ENCODE data around the gene MGMT.

DNA sequence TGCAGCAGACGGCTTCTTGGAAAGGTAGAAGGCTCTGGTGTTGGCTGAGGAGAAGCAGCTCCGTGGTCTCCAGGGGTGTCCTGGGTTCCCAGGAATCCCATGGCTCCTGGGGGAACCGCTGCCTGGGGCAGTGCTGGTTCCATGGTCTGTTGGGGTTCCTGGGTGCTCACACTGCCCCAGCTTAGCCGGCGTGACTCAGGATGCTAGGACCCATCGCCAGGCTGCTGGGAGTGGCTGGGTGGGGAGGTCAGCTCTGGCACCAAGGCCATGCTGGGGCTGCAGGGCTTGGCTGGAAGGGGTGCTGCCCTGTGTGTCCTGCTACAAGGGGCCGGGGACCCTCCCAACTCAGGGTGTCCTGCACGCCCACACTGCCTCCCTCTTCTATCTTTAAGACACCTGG lies 9.4 kb downstream of the MGMT start:
- TF ChIP-seq, protein P1, sequence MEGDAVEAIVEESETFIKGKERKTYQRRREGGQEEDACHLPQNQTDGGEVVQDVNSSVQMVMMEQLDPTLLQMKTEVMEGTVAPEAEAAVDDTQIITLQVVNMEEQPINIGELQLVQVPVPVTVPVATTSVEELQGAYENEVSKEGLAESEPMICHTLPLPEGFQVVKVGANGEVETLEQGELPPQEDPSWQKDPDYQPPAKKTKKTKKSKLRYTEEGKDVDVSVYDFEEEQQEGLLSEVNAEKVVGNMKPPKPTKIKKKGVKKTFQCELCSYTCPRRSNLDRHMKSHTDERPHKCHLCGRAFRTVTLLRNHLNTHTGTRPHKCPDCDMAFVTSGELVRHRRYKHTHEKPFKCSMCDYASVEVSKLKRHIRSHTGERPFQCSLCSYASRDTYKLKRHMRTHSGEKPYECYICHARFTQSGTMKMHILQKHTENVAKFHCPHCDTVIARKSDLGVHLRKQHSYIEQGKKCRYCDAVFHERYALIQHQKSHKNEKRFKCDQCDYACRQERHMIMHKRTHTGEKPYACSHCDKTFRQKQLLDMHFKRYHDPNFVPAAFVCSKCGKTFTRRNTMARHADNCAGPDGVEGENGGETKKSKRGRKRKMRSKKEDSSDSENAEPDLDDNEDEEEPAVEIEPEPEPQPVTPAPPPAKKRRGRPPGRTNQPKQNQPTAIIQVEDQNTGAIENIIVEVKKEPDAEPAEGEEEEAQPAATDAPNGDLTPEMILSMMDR (conservative IDR thresholded peaks at IDR 0.05 in 1 of 2, IDR thresholded peaks at IDR 0.05 in 1 of 2; ENCODE audit: extremely low read depth in 1 of 2, insufficient read depth in 1 of 2, low read depth in 1 of 2, low read length in 2 of 2) = no peak
- TF ChIP-seq EZH2 (IDR thresholded peaks at IDR 0.05; ENCODE audit: borderline replicate concordance, low read length) = no peak
